ENCODE data around the gene PPP4R1. TPM values are rescaled to one million over a fixed set of nuclear protein-coding genes. Genes with fewer than 3 reads are reported as not detected.

The PPP4R1 gene
- polyA plus RNA-seq, 1 of the 3 experiments (the other 2 are of a cell fraction): 53.4 TPM

GRCh38 chr18:9647496-9648323 is 33.4 kb upstream of the PPP4R1 start:
- H3K9ac ChIP-seq: no peak overlapping the region
- H2AFZ ChIP-seq (ENCODE audit: low read depth): no peak overlapping the region; the same call in 1 of the 2 replicates
- peaks cover 0 to 15% of the 10 kb centered on the region in 2 experiments; a peak in 2 of 4 replicates for H3K4me1 ChIP-seq (ENCODE audit: control insufficient read depth in 1 of 2, insufficient read depth in 2 of 2, low read depth in 1 of 2, low read length in 1 of 2)
- H3K36me3 ChIP-seq (replicated peaks in 1 of 2; ENCODE audit: control insufficient read depth in 1 of 2, insufficient read depth in 2 of 2, low read length in 1 of 2): no peaks in the 10 kb centered on the region
- no peak overlapping the region for H3K4me2 ChIP-seq
- TF ChIP-seq NFIC (IDR thresholded peaks at IDR 0.05; ENCODE audit: borderline replicate concordance) (peak; percentile 19; the same call in 1 of the 2 replicates), PBX3 (IDR thresholded peaks at IDR 0.05) (no peak), NRF1 (IDR thresholded peaks at IDR 0.05; ENCODE audit: low read depth, low read length) (no peak), POLR2AphosphoS5 (IDR thresholded peaks at IDR 0.05; ENCODE audit: low read depth, low read length) (no peak), IRF3 (IDR thresholded peaks at IDR 0.05; ENCODE audit: low read depth, low read length) (no peak), RAD21 (IDR thresholded peaks at IDR 0.05; ENCODE audit: low read length) (no peak), GABPA (IDR thresholded peaks at IDR 0.05; ENCODE audit: low read depth) (no peak), ELF1 (IDR thresholded peaks at IDR 0.05) (no peak)
- no peaks in the 10 kb centered on the region for H3K79me2 ChIP-seq (ENCODE audit: insufficient read depth)
- H3K27me3 ChIP-seq (ENCODE audit: insufficient read depth): no peaks in the 10 kb centered on the region
- DNase-seq: no peak
- H3K4me3 ChIP-seq (ENCODE audit: low read depth in 2 of 2, low read length in 1 of 2): no peak overlapping the region
- peaks cover 15% of the 10 kb centered on the region for H3F3A ChIP-seq (replicated peaks; ENCODE audit: insufficient read depth)
- H3K9me2 ChIP-seq: no peaks in the 10 kb centered on the region
- ChIA-PET CTCF (interaction anchor here (0.6 kb wide), 1 partner anchor 122 kb away, joined by 3 read pairs; no protein-coding TSS in a partner anchor), POLR2A (no interaction called here)
- 84% methylated on average over 8 of the region's 8 CpGs for WGBS (ENCODE audit: low lambda C conversion rate)
- no peaks in the 10 kb centered on the region for H4K20me1 ChIP-seq (ENCODE audit: insufficient read depth)
- no peaks in the 10 kb centered on the region for H3K9me3 ChIP-seq
- H3K27ac ChIP-seq (ENCODE audit: low read depth in 2 of 2, low read length in 1 of 2): peak overlapping the region in 1 of 2 experiments; percentile 50; a peak in 1 of 4 replicates

GRCh38 chr18:9643549-9643948 is 29.2 kb upstream of the PPP4R1 start:
- Histone ChIP-seq H3K27me3 (ENCODE audit: insufficient read depth) (no peaks in the 10 kb centered on the region), H3K4me3 (ENCODE audit: low read depth in 2 of 2, low read length in 1 of 2) (no peak overlapping the region), H3K9ac (peak overlapping the region; percentile 81), H3K4me2 (peak overlapping the region; percentile 62), H3K4me1 (ENCODE audit: control insufficient read depth in 1 of 2, insufficient read depth in 2 of 2, low read depth in 1 of 2, low read length in 1 of 2) (peaks cover 0 to 25% of the 10 kb centered on the region in 2 experiments; a peak in 2 of 4 replicates), H3F3A (replicated peaks; ENCODE audit: insufficient read depth) (peaks cover 15% of the 10 kb centered on the region), H3K9me3 (no peaks in the 10 kb centered on the region), H3K79me2 (ENCODE audit: insufficient read depth) (no peaks in the 10 kb centered on the region), H4K20me1 (ENCODE audit: insufficient read depth) (no peaks in the 10 kb centered on the region), H3K9me2 (no peaks in the 10 kb centered on the region), H2AFZ (ENCODE audit: low read depth) (0 out of 2 replicates have a peak overlapping the region, but pooled peaks have one; percentile 10), H3K27ac (ENCODE audit: low read depth in 2 of 2, low read length in 1 of 2) (peak overlapping the region; percentile 58 to 98; a peak in 3 of 4 replicates), H3K36me3 (replicated peaks in 1 of 2; ENCODE audit: control insufficient read depth in 1 of 2, insufficient read depth in 2 of 2, low read length in 1 of 2) (no peaks in the 10 kb centered on the region)
- CTCF ChIA-PET: no interaction called here
- POLR2A ChIA-PET: no interaction called here
- 4% methylated on average over 3 of the region's 3 CpGs for whole genome bisulfite sequencing (ENCODE audit: low lambda C conversion rate)
- DNase-seq: no peak
- TF ChIP-seq MAX (IDR thresholded peaks at IDR 0.05; ENCODE audit: low read depth): no peak
- TF ChIP-seq MXI1 (IDR thresholded peaks at IDR 0.05; ENCODE audit: low read depth, low read length): no peak
- no peak for TF ChIP-seq NRF1 (IDR thresholded peaks at IDR 0.05; ENCODE audit: low read depth, low read length)
- TF ChIP-seq USF2 (IDR thresholded peaks at IDR 0.05; ENCODE audit: borderline replicate concordance, low read depth, low read length): no peak
- TF ChIP-seq GABPA (IDR thresholded peaks at IDR 0.05; ENCODE audit: low read depth): no peak
- TF ChIP-seq RFX5 (IDR thresholded peaks at IDR 0.05; ENCODE audit: low read length): no peak
- TF ChIP-seq FOSL2 (IDR thresholded peaks at IDR 0.05; ENCODE audit: borderline replicate concordance, low read depth): peak; percentile 87
- TF ChIP-seq REST (IDR thresholded peaks at IDR 0.05; ENCODE audit: low read depth, low read length): no peak
- no peak for TF ChIP-seq GATA2 (CRISPR knock-in tag; IDR thresholded peaks at IDR 0.05)
- TF ChIP-seq ELF1 (IDR thresholded peaks at IDR 0.05): no peak
- TF ChIP-seq RAD21 (IDR thresholded peaks at IDR 0.05; ENCODE audit: low read length): no peak
- peak; percentile 18; the same call in 1 of the 2 replicates for TF ChIP-seq POLR2AphosphoS5 (IDR thresholded peaks at IDR 0.05; ENCODE audit: low read depth, low read length)
- no peak for TF ChIP-seq SMC3 (IDR thresholded peaks at IDR 0.05; ENCODE audit: low read depth, low read length)
- peak; percentile 71 for TF ChIP-seq TCF12 (IDR thresholded peaks at IDR 0.05)
